ENCODE measurements around the gene SEC24A.
"Not testable (repeated sequence)": the region's sequence is repeated elsewhere in the genome, so short reads cannot be mapped to it uniquely, and the experiment has no call there.

The SEC24A gene

DNA sequence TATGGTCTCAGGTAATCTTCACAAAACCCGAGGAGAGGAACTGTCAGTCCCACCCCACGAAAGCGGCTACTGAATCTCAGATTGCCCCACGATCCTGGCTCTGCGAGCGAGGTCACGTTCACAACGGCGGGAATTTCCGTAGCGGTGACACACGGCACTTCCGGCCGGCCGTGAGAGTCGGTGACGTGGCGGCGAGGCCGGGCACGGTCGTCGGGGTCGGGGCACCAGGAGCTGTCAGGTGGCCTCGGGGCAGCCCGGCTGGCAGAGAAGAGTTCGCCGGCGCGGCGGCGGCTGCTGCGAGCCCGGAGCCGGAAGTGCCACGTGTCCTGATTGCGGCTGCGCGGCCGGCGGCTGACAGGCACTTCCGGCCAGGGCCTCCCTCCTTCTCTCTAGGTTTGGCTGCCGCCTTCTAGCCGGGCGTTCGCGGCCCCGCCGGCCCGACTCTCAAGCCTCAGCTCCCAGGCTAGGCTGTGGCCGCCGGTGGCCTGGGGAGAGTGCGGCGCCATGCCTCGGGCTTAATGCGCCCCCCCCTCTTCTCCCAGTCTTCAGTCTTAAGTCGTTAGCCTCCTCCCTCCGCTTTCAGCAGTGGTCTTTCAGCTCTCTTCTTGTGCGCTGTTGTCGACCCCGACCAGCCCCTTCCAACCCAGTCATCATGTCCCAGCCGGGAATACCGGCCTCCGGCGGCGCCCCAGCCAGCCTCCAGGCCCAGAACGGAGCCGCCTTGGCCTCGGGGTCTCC is at the start of gene SEC24A:
Gene SEC24A, plus strand, starts transcription at position 361 of the 738 bp plus-strand sequence. Its CDS starts 292 bp downstream, at position 653.
- DNase-seq (ENCODE audit: low read depth, low spot score) = peak; percentile 64

DNA sequence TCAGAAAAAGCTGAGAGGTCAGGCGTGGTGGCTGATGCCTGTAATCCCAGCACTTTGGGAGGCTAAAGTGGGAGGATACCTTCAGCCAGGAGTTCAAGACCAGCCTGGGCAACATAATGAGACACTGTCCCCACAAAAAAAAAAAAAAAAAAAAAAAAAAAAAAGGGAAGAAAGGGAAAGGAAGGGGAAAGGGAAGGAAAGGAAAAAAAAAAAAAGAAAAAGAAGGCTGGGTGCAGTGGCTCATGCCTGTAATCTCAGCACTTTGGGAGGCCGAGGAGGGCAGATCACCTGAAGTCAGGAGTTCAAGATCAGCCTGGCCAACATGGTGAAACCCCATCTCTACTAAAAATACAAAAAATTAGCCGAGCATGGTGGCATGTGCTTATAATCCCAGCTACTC is 48.8 kb upstream of the SEC24A start:
- not testable (repeated sequence) for DNase-seq (ENCODE audit: low read depth, low spot score); H3K27ac ChIP-seq

More for the DNA sequence above, at the start of gene SEC24A:
- H3K27ac ChIP-seq = peak within 1 kb of the TSS; percentile 98

DNA sequence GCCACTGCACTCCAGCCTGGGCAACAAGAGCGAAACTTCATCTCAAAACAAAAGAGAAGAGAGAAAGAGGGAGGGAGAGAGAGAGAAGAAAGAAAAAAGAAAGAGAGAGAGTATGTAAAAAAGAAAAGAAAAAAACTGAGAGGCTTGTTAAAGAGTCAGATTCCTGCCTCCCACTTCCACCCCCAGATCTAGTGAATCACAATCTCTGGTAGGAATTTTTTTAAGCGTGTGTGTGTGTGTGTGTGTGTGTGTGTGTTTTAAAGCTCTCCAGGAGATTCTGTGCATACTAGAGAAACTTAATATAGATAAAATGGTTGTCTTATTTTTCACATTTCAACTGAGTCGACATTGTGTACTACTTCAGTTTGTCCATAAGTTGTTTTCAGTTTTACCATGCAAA is 48.0 kb upstream of the SEC24A start:
- DNase-seq (ENCODE audit: low read depth, low spot score) = no peak
- H3K27ac ChIP-seq = no peak overlapping the region

DNA sequence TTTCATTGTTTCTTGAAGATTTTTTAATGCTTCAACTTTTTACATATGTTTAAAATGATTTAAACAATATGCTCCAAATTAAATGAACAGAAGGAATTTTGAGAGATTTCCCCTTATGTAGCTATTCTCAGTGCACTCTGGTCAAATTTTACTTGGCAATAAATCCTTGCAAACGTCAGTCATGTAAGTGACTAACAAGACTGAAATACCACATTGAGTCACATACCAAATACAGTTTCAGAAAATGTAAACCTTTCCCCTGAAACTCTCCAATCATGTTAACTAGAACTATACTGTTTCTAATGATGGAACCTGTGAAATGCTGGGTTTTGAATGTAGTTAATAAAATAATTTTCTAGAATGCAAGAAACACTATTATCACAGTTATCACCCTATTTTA is 45.5 kb upstream of the SEC24A start:
- no peak for DNase-seq (ENCODE audit: low read depth, low spot score)
- no peak overlapping the region for H3K27ac ChIP-seq

- DNase-seq (ENCODE audit: low read depth, low spot score) = no peak
- no peak overlapping the region for H3K27ac ChIP-seq
These were observed 43.7 kb upstream of the SEC24A start for GRCh38 chr5:134604908-134605307.

DNA sequence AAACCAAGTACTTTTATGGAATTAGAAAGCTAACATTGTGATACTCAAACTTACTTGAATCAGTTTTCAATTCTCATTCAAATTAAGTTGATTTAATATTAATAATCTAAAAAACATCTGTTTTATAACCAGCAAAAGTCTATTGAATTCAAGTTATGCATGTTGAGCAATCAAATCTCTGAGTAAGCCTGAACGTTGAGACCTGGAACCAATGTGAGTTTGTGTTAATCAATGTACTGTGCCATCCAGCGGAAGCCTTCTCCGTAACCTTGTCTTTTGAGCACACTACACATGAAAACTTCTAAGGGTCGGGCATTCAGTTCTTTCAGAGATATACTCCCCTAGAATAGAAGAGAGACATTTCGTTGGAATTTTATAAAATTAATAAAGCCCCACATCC is 41.9 kb upstream of the SEC24A start:
- no peak overlapping the region for H3K27ac ChIP-seq
- no peak for DNase-seq (ENCODE audit: low read depth, low spot score)

GRCh38 chr5:134608555-134608954 is 40.0 kb upstream of the SEC24A start:
- no peak for DNase-seq (ENCODE audit: low read depth, low spot score)
- peak overlapping the region; percentile 28 for H3K27ac ChIP-seq

DNA sequence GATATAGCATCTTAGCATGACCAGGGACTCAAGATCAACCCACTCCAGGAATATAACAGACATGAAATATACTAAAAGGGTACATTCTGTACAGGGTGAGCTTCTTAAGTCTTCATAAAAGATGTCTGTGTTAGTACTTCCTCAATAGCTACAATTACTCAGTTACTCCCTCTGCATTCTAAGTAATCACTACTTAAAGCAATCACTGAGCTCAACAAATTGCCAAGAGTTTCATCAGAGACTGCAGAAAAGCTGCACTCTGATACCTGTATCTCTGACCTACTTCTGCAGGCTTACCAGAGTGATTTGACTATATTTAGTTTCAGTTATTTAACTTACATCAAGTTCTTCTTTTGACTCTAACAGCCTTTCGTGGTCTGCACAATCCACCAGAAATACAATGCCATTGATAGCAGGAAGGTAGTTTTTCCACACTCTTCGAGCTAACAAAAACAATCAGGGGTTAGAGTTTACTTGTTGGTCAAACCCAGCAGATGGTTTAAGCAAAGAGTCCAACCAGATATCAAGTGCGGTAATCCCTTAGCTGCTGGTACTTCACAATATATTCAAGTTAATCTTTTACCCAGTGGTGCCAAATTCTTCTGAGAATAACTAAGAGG is 39.2 kb upstream of the SEC24A start:
- DNase-seq (ENCODE audit: low read depth, low spot score) = no peak
- peak overlapping the region; percentile 28 for H3K27ac ChIP-seq

DNA sequence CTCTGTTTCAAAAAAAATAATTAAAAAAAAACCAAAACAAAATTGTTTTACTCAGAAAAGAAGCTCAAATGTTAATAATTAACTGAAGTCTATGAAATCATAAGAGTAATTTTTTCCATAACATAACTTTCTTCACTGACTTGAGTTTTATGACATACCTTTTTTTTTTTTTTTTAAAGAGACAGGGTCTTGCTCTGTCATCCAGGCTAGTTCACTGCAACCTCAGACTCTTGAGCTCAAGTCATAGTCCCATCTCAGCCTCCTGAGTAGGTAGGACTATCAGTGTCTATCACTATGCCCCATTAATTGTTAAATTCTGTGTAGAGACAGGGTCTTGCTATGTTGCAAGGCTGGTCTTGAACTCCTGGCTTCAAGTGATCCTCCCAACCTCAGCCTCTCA is 37.9 kb upstream of the SEC24A start:
- no peak for DNase-seq (ENCODE audit: low read depth, low spot score)
- H3K27ac ChIP-seq = no peak overlapping the region

GRCh38 chr5:134611515-134611914 is 37.1 kb upstream of the SEC24A start:
- no peak overlapping the region for H3K27ac ChIP-seq
- no peak for DNase-seq (ENCODE audit: low read depth, low spot score)

DNA sequence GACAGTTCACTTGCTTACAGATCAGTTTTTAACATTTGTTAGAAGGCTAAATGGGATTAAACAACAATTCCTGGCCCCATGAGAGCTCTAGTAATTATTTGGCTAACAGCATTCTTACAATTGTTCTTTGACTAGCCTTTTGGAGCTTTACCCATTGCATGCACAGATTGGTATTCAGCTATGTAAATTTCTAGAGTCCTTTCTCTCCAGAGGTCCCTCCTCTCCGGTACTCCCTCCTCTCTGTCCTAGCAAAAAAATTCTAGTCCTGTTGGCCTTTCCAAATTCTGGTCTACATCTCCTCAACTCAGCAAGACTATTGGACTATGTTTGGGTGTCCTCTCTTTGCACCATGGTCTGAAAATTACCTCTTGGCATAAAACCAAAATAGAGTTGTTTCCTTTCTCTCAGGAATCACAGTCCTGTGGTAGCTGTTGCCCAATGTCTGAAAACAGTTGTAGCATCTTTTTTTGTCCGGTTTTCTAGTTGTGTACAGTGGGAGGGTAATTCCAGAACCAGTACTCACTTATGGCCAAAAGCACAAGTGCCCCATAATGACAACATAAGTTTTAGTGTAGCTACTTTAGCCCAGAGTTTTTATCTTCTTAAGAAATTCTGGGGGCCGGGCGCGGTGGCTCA is 34.0 kb upstream of the SEC24A start:
- no peak overlapping the region for H3K27ac ChIP-seq
- no peak for DNase-seq (ENCODE audit: low read depth, low spot score)

DNA sequence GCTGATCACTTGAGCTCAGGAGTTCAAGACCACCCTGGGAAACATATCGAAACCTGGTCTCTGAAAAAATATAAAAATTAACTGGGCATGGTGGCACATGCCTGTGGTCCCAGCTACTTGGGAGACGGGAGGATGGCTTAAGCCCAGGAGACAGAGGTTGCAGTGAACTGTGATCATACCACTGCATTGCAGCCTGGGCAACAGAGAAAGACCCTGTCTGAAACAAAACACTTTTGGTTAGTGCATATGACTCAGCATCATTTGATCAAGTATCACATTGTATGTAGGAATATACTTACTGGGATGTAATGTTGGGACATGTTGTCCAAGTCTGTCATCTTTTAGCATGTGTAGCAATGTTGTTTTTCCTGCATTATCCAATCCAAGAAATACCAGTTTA is 28.0 kb upstream of the SEC24A start:
- no peak overlapping the region for H3K27ac ChIP-seq
- no peak for DNase-seq (ENCODE audit: low read depth, low spot score)

- no peak overlapping the region for H3K27ac ChIP-seq
- no peak for DNase-seq (ENCODE audit: low read depth, low spot score)
These were observed 23.0 kb upstream of the SEC24A start for GRCh38 chr5:134625559-134625958.

GRCh38 chr5:134626369-134627014 is 22.1 kb upstream of the SEC24A start:
- peak overlapping the region; percentile 20 for H3K27ac ChIP-seq
- DNase-seq (ENCODE audit: low read depth, low spot score) = peak; percentile 70

DNA sequence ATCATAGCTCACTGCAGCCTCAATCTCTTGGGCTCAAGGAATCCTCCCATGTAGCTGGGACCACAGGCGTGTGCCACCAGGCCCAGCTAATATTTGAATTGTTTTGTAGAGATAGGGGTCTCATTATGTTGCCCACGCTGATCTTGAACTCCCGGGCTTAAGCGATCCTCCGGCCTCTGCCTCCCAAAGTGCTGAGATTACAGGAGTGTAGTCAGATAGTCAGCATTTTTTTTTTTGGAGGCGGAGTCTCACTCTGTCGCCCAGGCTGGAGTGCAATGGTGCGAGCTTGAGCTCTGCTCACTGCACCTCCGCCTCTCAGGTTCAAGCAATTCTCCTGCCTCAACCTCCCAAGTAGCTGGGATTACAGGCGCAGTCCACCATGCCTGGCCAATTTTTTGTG is 14.4 kb upstream of the SEC24A start:
- no peak for DNase-seq (ENCODE audit: low read depth, low spot score)

GRCh38 chr5:134635366-134635765 is 13.2 kb upstream of the SEC24A start:
- not testable (repeated sequence) for DNase-seq (ENCODE audit: low read depth, low spot score); H3K27ac ChIP-seq

More for the DNA sequence above, 14.4 kb upstream of the SEC24A start:
- no peak overlapping the region for H3K27ac ChIP-seq

GRCh38 chr5:134637116-134637721 is 11.4 kb upstream of the SEC24A start:
- DNase-seq (ENCODE audit: low read depth, low spot score) = peak; percentile 83

DNA sequence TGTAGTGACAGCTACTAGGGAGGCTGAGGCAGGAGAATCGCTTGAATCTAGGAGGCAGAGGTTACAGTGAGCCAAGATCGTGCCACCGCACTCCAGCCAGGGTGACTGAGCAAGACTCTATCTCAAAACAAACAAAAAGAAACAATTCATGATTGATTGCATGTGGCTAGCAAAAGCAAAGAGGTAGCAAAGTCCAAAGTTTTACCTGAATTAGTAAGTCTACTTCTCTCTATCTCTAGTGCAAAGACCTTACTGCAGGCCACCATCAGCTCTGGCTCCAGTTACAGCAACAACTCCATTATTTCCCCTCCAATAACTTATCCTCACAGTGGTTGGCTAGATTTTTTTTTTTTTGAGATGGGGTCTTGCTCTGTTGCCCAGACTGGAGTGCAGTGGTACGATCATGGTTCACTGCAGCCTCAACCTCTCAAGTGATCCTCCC is 9.8 kb upstream of the SEC24A start:
- H3K27ac ChIP-seq = no peak overlapping the region
- no peak for DNase-seq (ENCODE audit: low read depth, low spot score)

More at GRCh38 chr5:134637116-134637721, 11.4 kb upstream of the SEC24A start:
- H3K27ac ChIP-seq = peak overlapping the region; percentile 34

- no peak overlapping the region for H3K27ac ChIP-seq
- DNase-seq (ENCODE audit: low read depth, low spot score) = no peak
These were observed 5.6 kb upstream of the SEC24A start for GRCh38 chr5:134642931-134643530.

Measured in epithelial cell of prostate (primary cell).